ENCODE results near the gene CDK8. TPM values are rescaled to one million over a fixed set of nuclear protein-coding genes. Genes with fewer than 3 reads are reported as not detected.

The CDK8 gene
- total and polyA plus RNA-seq, 2 donors (not counting 3 experiments of a cell fraction or from before 2014, with no cell fraction given) = 12.2 to 13.3 TPM

DNA sequence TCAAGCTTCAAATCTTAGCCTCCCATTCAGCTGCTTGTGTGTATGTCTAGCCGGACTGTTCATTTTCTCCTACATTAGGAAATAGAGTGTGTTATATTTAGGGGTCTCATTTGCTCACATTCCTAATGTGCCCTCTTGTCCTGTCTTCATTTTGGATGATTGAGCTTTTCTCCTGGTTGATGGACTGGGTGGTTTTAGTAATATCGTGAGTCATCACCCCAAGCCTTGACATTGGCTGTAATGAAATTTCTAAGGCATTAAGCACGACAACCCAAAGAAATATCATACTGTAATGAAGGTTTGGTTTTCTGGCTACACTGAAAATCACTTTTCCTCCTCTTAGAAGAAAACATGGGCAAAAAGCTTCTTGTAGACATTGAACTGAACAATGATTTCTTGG lies 192.8 kb downstream of the CDK8 start:
- Histone ChIP-seq H3K9me1 (replicated peaks; ENCODE audit: control insufficient read depth, extremely low read depth, insufficient read depth, low read length) (no peaks in the 10 kb centered on the region), H4K20me1 (replicated peaks; ENCODE audit: control insufficient read depth, extremely low read depth, insufficient read depth, low read length) (no peaks in the 10 kb centered on the region), H3K9me3 (replicated peaks; ENCODE audit: control insufficient read depth, insufficient read depth, low read length) (no peaks in the 10 kb centered on the region), H3K79me2 (ENCODE audit: control insufficient read depth, insufficient read depth, low read length) (no peaks in the 10 kb centered on the region), H2AFZ (ENCODE audit: low read depth, low read length) (no peak overlapping the region), H3K4me3 (replicated peaks in 1 of 3; ENCODE audit: insufficient read depth in 1 of 3, low read depth in 1 of 3, low read length in 3 of 3) (no peak overlapping the region), H3K4me1 (ENCODE audit: control insufficient read depth, extremely low read depth, insufficient read depth, low read length) (no peaks in the 10 kb centered on the region), H3K27me3 (ENCODE audit: control insufficient read depth in 2 of 2, insufficient read depth in 2 of 2, low read length in 2 of 2) (no peaks in the 10 kb centered on the region), H3K27ac (ENCODE audit: insufficient read depth, low read depth, low read length) (no peak overlapping the region), H3K9ac (replicated peaks; ENCODE audit: extremely low read depth, insufficient read depth, low read length) (no peak overlapping the region), H3K36me3 (ENCODE audit: control insufficient read depth in 2 of 2, extremely low read depth in 1 of 2, insufficient read depth in 2 of 2, low read length in 2 of 2) (no peaks in the 10 kb centered on the region), H3K4me2 (ENCODE audit: insufficient read depth, low read length) (no peak overlapping the region)
- ChIA-PET CTCF (interaction anchor here (1.0 to 2.1 kb wide), 2 partner anchors 252 to 268 kb away, joined by 3 to 6 read pairs; no protein-coding TSS in a partner anchor), POLR2A (no interaction called here)
- no TSS peak for BruUV-seq (replicated peaks)
- DNase-seq (ENCODE audit: low read depth, low spot score) (no peak), FAIRE-seq (no peak)
- intact Hi-C loops (cut with micrococcal nuclease) (no loop called here), dilution Hi-C loops (cut with MboI; ENCODE audit: extremely low pct_ligation_motif_present, low sequenced_read_pairs) (no loop called here)
- no peak for TF ChIP-seq GATA2 (IDR thresholded peaks at IDR 0.05; ENCODE audit: insufficient read depth, insufficient read length, low read depth, low read length)
- TF ChIP-seq FOS (IDR thresholded peaks at IDR 0.05; ENCODE audit: borderline replicate concordance, insufficient read depth, low read length) = no peak
- no peak for TF ChIP-seq EZH2 (IDR thresholded peaks at IDR 0.05; ENCODE audit: borderline replicate concordance, low read depth, low read length, severe bottlenecking)
- TF ChIP-seq JUN (IDR thresholded peaks at IDR 0.05; ENCODE audit: borderline replicate concordance, insufficient read depth, insufficient read length, low read depth) = no peak
- TF ChIP-seq, protein P1, sequence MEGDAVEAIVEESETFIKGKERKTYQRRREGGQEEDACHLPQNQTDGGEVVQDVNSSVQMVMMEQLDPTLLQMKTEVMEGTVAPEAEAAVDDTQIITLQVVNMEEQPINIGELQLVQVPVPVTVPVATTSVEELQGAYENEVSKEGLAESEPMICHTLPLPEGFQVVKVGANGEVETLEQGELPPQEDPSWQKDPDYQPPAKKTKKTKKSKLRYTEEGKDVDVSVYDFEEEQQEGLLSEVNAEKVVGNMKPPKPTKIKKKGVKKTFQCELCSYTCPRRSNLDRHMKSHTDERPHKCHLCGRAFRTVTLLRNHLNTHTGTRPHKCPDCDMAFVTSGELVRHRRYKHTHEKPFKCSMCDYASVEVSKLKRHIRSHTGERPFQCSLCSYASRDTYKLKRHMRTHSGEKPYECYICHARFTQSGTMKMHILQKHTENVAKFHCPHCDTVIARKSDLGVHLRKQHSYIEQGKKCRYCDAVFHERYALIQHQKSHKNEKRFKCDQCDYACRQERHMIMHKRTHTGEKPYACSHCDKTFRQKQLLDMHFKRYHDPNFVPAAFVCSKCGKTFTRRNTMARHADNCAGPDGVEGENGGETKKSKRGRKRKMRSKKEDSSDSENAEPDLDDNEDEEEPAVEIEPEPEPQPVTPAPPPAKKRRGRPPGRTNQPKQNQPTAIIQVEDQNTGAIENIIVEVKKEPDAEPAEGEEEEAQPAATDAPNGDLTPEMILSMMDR (IDR thresholded peaks at IDR 0.05; ENCODE audit: extremely low read depth in 1 of 2, insufficient read depth in 1 of 2, low read depth in 1 of 2, low read length in 2 of 2) = no peak
- no peak for TF ChIP-seq POLR2AphosphoS5 (IDR thresholded peaks at IDR 0.05; ENCODE audit: insufficient read depth, low read depth, low read length)
- TF ChIP-seq, protein P2, sequence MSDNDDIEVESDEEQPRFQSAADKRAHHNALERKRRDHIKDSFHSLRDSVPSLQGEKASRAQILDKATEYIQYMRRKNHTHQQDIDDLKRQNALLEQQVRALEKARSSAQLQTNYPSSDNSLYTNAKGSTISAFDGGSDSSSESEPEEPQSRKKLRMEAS (IDR thresholded peaks at IDR 0.05; ENCODE audit: insufficient read depth, insufficient read length) = no peak
- no peak for TF ChIP-seq MYC (IDR thresholded peaks at IDR 0.05; ENCODE audit: low read depth, low read length)
- TF ChIP-seq POLR2A (IDR thresholded peaks at IDR 0.05; ENCODE audit: low read depth, low read length) = no peak
